PC-3 (cell line): ENCODE measurements around the gene GOLT1A. TPM values are rescaled to one million over a fixed set of nuclear protein-coding genes. Genes with fewer than 3 reads are reported as not detected.

Source experiments
- ATAC-seq: fragments of 200-7000 bp; cut with Tn5 transposase; 2 replicates; pipeline ENCODE4 v1.9.1; 2020; ENCODE audit warnings: mild to moderate bottlenecking, moderate library complexity
- Bru-seq: library from RNA; stranded (reverse); fragments of 400-500 nt; gene quantifications from one replicate; lab custom pipeline; 2021; lab: Mats Ljungman, UMichigan
- BruChase-seq, 2 experiments: library from RNA; stranded (reverse); fragments of 400-500 nt; gene quantifications; one replicate each; lab custom pipeline; 2021; lab: Mats Ljungman, UMichigan
- BruUV-seq: library from RNA; stranded (reverse); fragments of 400-500 nt; replicated peaks from 2 replicates; lab custom pipeline; 2021; lab: Mats Ljungman, UMichigan
- CTCF ChIA-PET: fragments of 300-600 bp; sonication (Branson Sonifier 250); formaldehyde crosslinking; loops from one replicate; lab custom pipeline; 2022; ENCODE audit warnings: antibody characterized with exemption; lab: Charles Lee
- POLR2A ChIA-PET: fragments of 300-600 bp; sonication (Branson Sonifier 250); formaldehyde crosslinking; loops from one replicate; lab custom pipeline; 2022; ENCODE audit warnings: antibody characterized with exemption; ENCODE audit not compliant: unreplicated experiment; lab: Charles Lee
- DNase-seq: peaks from one replicate; pipeline ENCODE4 v3.0.0-alpha.2; 2015
- H2AFZ ChIP-seq: fragments of 300-600 bp; sonication (generic); 2 replicates; pipeline ENCODE4 v1.6.0; 2016; ENCODE audit warnings: antibody characterized with exemption, low read length
- H3F3A ChIP-seq: fragments of 300-600 bp; sonication (generic); one replicate; pipeline ENCODE4 v1.6.0; 2017; ENCODE audit warnings: antibody characterized with exemption, low read length, control low read depth, mild to moderate bottlenecking; ENCODE audit not compliant: unreplicated experiment
- H3K27ac ChIP-seq: fragments of 300-600 bp; sonication (generic); 2 replicates; pipeline ENCODE4 v1.5.1; 2016; ENCODE audit warnings: mild to moderate bottlenecking, low read length
- H3K27me3 ChIP-seq: fragments of 300-600 bp; sonication (generic); 2 replicates; pipeline ENCODE4 v1.6.1; 2016; ENCODE audit warnings: low read length, mixed read lengths
- H3K36me3 ChIP-seq: fragments of 300-600 bp; sonication (generic); 2 replicates; pipeline ENCODE4 v1.6.1; 2016; ENCODE audit warnings: low read depth, mixed run types, low read length, mixed read lengths
- H3K4me1 ChIP-seq: fragments of 300-600 bp; sonication (generic); 2 replicates; pipeline ENCODE4 v1.5.1; 2016; ENCODE audit warnings: low read length; ENCODE audit not compliant: insufficient read depth
- H3K4me2 ChIP-seq: fragments of 300-600 bp; sonication (generic); 2 replicates; pipeline ENCODE4 v1.6.0; 2016; ENCODE audit warnings: low read length
- H3K4me3 ChIP-seq: fragments of 300-600 bp; sonication (generic); 2 replicates; pipeline ENCODE4 v1.5.1; 2016; ENCODE audit warnings: mild to moderate bottlenecking, low read length, mixed read lengths
- H3K79me2 ChIP-seq: fragments of 300-600 bp; sonication (generic); 2 replicates; pipeline ENCODE4 v1.6.1; 2017; ENCODE audit warnings: low read length, mixed read lengths
- H3K9ac ChIP-seq: fragments of 300-600 bp; sonication (generic); 2 replicates; pipeline ENCODE4 v1.6.0; 2016; ENCODE audit warnings: mild to moderate bottlenecking, low read length
- H3K9me2 ChIP-seq: fragments of 300-600 bp; sonication (generic); replicated peaks from 2 replicates; pipeline ENCODE4 v1.6.1; 2016; ENCODE audit warnings: mixed run types, low read length, mixed read lengths
- H3K9me3 ChIP-seq: fragments of 300-600 bp; sonication (generic); 2 replicates; pipeline ENCODE4 v1.6.1; 2016; ENCODE audit warnings: low read length, mixed read lengths
- H4K20me1 ChIP-seq: fragments of 300-600 bp; sonication (generic); 2 replicates; pipeline ENCODE4 v1.6.1; 2016; ENCODE audit warnings: low read length, mixed read lengths
- CTCF ChIP-seq: fragments of 300-600 bp; sonication (generic); conservative IDR thresholded peaks from 2 replicates; pipeline ENCODE4 v1.5.1; 2017; ENCODE audit warnings: antibody characterized with exemption, low read depth, mild to moderate bottlenecking, low read length
- EZH2 ChIP-seq: fragments of 300-600 bp; sonication (generic); IDR thresholded peaks from one replicate; pipeline ENCODE4 v1.6.1; 2017; ENCODE audit warnings: antibody characterized with exemption, mild to moderate bottlenecking, low read length; ENCODE audit not compliant: unreplicated experiment
- EZH2phosphoT487 ChIP-seq: fragments of 300-600 bp; sonication (generic); IDR thresholded peaks from 2 replicates; pipeline ENCODE4 v1.6.1; 2018; ENCODE audit warnings: mild to moderate bottlenecking, antibody characterized with exemption, low read length, borderline replicate concordance
- intact Hi-C: fragments of 100-400 bp; cut with micrococcal nuclease; formaldehyde crosslinking; loops from 2 replicates; pipeline ENCODE4 v1.9.0; 2023
- long read RNA-seq: library from polyadenylated mRNA; unstranded; transcript quantifications from one replicate; pipeline ENCODE4 v2.0.0, GENCODE V29; 2021; ENCODE audit not compliant: unreplicated experiment
- total RNA-seq: library from RNA; depleted of rRNA; stranded (reverse); fragments of >200 nt; gene quantifications from 2 replicates; pipeline ENCODE4 v1.2.3, GENCODE V29; 2014; rRNA removed

Gene GOLT1A
- total RNA-seq = 4.9 and 13.3 TPM in 2 replicates
- Bru-seq, nascent RNA = percentile 64 among the genes with signal in this experiment
- BruChase-seq, experiment 1, labeled RNA remaining after a 6-hour chase = percentile 70 among the genes with signal in this experiment
- BruChase-seq, experiment 2, labeled RNA remaining after a 2-hour chase = percentile 72 among the genes with signal in this experiment
- long read RNA-seq, transcript GOLT1A-201 (5 exons, 883 nt) = major isoform, 7 of 14 reads
- long read RNA-seq, partial matches to known transcripts = 3 of 14 reads
- long read RNA-seq, other reads (novel, unspliced or antisense) = 4 of 14 reads

DNA sequence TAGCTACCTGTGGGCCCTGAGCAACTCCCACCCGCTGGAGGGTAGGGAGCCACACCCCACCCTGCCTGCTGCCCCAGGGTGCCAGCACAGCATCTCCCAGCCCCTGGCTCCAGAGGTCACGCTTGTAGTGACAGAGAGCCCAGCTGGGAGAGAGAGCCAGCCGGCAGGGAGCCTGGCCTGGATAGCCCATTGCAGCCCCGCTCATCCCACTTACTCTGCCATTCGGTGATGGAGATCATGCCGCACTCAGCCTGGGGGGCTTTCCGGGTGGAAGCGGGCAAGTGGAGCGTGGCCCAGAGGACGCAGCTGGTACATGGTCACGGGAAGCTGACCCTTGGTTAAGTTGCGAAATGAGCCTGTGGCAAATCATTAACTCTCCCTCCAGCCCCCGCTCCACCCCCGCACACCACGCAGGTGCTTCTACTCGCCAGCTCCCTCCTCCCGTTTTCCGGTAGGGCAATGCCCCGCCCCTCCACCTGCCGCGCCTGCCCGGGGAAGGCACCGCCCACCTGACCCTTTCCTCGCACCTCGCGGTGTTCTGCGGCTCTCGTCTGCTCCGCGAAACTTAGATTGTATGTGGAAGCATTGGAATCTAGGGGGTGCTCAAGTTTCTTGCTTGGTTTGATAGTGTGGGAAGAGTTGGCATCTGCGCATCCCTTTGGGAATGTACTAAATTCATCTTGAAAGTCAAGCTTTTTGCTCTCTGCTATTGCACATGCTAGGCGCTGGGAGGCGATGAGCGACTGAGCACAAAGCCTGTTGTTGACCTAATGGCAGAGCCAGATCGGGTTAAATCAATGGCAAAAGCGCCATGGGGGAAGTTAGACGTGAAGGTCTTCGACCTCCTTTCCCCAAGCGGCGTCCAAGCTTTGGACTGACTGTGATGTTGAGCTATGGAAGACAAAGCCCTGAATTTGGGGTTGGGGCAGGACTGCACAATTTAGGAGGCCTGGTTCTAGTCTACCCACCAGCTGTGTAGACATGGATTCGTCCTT lies at the start of gene GOLT1A:
GOLT1A (minus strand) TSS at position 321 of the 995 bp plus-strand sequence; CDS start at position 239, 82 bp downstream.
- POLR2A ChIA-PET = no interaction called here
- peak; percentile 84 for ATAC-seq
- Histone ChIP-seq H3K27ac (0 out of 2 replicates have a peak within 1 kb of the TSS, but pooled peaks have one; percentile 6), H3F3A (no peaks in the 10 kb centered on the region), H3K4me1 (peaks cover 3% of the 10 kb centered on the region; the same call in 1 of the 2 replicates), H2AFZ (peak within 1 kb of the TSS; percentile 64), H4K20me1 (no peaks in the 10 kb centered on the region), H3K4me3 (peak within 1 kb of the TSS; percentile 51), H3K4me2 (peak within 1 kb of the TSS; percentile 70), H3K27me3 (no peaks in the 10 kb centered on the region), H3K9me3 (no peaks in the 10 kb centered on the region), H3K36me3 (no peaks in the 10 kb centered on the region), H3K79me2 (no peaks in the 10 kb centered on the region), H3K9ac (no peak within 1 kb of the TSS), H3K9me2 (no peaks in the 10 kb centered on the region)
- TF ChIP-seq EZH2phosphoT487 (no peak), CTCF (peak; percentile 73)
- BruUV-seq = no TSS peak
- peak; percentile 82 for DNase-seq
- intact Hi-C loops = no loop called here
- CTCF ChIA-PET = interaction anchor here (0.6 to 1.6 kb wide), 6 partner anchors 15 to 185 kb away, joined by 3 to 7 read pairs (median 4); no protein-coding TSS in a partner anchor

DNA sequence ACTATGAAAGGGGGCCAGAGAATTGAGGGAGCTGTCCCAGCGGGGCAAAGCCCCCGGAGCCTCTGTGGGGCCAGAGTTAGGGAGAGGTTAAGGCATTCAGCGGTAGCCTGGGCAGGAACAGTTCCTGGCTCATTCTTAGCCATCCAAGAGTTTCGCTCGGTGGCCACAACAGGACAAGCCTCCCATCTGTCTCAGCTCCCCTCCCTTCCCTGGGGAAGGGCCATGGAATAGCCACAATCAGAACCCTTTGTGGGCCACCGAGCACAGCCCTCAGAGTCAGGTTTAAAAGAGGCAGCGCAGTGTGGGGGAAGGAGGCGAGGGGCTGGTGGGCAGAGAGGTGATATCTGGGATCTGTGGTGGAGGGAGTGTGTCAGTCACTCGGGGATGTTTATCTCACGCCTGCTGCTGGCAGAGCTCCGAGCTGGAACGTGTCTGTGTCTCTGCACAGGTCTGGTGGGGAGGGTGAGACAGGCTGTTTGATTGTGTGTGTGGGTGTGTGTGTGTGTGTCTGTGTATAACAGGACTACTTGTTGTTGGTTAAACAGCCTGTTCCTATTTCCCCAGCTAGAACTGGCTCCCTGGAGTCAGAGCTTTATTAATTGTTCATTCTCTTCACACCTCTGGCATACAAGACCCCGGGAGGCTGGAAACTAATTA lies 49.6 kb upstream of the GOLT1A start:
- Histone ChIP-seq H2AFZ (no peak overlapping the region), H3K27ac (no peak overlapping the region), H3K79me2 (no peaks in the 10 kb centered on the region), H3F3A (no peaks in the 10 kb centered on the region), H4K20me1 (no peaks in the 10 kb centered on the region), H3K9me2 (no peaks in the 10 kb centered on the region), H3K4me1 (no peaks in the 10 kb centered on the region), H3K9me3 (no peaks in the 10 kb centered on the region), H3K36me3 (peaks cover 44% of the 10 kb centered on the region), H3K4me3 (no peak overlapping the region), H3K27me3 (no peaks in the 10 kb centered on the region), H3K4me2 (no peak overlapping the region), H3K9ac (no peak overlapping the region)
- intact Hi-C loops = no loop called here
- DNase-seq (no peak), ATAC-seq (no peak)
- CTCF ChIA-PET = no interaction called here
- no peak for TF ChIP-seq EZH2phosphoT487
- TF ChIP-seq EZH2 = no peak
- TF ChIP-seq CTCF = no peak
- no TSS peak for BruUV-seq
- POLR2A ChIA-PET = no interaction called here
